Fibroblast of gingiva (primary cell): ENCODE results near the gene THAP3.

Source experiments
- DNase-seq: peaks from one replicate; pipeline ENCODE4 v3.0.0-alpha.2; 2011; ENCODE audit warnings: low read depth

Gene THAP3

GRCh38 chr1:6624710-6625583 is at the start of gene THAP3:
Gene THAP3, plus strand, starts transcription at chr1:6624868. Its CDS starts 351 bp downstream, at chr1:6625219.
- DNase-seq = peak; percentile 89

GRCh38 chr1:6577831-6578525 is 46.7 kb upstream of the THAP3 start:
- DNase-seq = no peak

- DNase-seq = no peak
These were observed 45.9 kb upstream of the THAP3 start for GRCh38 chr1:6578624-6579373.

- peak; percentile 96 for DNase-seq
These were observed 45.1 kb upstream of the THAP3 start, which contains the start of gene ZBTB48 for GRCh38 chr1:6579374-6580118. Gene ZBTB48, plus strand, starts transcription at chr1:6579994. Its CDS starts 616 bp downstream, at chr1:6580610.

- no peak for DNase-seq
These were observed 44.5 kb upstream of the THAP3 start for GRCh38 chr1:6580119-6580592.

GRCh38 chr1:6580593-6581409 is 43.9 kb upstream of the THAP3 start:
- no peak for DNase-seq

- no peak for DNase-seq
These were observed 42.9 kb upstream of the THAP3 start for GRCh38 chr1:6581561-6582305.

GRCh38 chr1:6582370-6582769 is 42.3 kb upstream of the THAP3 start:
- DNase-seq = no peak

- DNase-seq = no peak
These were observed 40.3 kb upstream of the THAP3 start for GRCh38 chr1:6584126-6585080.

GRCh38 chr1:6585081-6585722 is 39.5 kb upstream of the THAP3 start:
- DNase-seq = no peak

GRCh38 chr1:6585841-6586240 is 38.8 kb upstream of the THAP3 start:
- no peak for DNase-seq

GRCh38 chr1:6586404-6586816 is 38.3 kb upstream of the THAP3 start:
- DNase-seq = no peak

- DNase-seq = no peak
These were observed 37.2 kb upstream of the THAP3 start for GRCh38 chr1:6587261-6588005.

GRCh38 chr1:6588128-6588892 is 36.4 kb upstream of the THAP3 start:
- no peak for DNase-seq

GRCh38 chr1:6588893-6589520 is 35.7 kb upstream of the THAP3 start:
- DNase-seq = no peak

GRCh38 chr1:6590046-6590445 is 34.6 kb upstream of the THAP3 start:
- DNase-seq = no peak
